ENCODE measurements around the gene VASH2. TPM values are rescaled to one million over a fixed set of nuclear protein-coding genes. Genes with fewer than 3 reads are reported as not detected.
"Not testable (repeated sequence)": the region's sequence is repeated elsewhere in the genome, so short reads cannot be mapped to it uniquely, and the experiment has no call there.

The VASH2 gene
- total RNA-seq, 1 donor from 2014 or later = 0.38 TPM

DNA sequence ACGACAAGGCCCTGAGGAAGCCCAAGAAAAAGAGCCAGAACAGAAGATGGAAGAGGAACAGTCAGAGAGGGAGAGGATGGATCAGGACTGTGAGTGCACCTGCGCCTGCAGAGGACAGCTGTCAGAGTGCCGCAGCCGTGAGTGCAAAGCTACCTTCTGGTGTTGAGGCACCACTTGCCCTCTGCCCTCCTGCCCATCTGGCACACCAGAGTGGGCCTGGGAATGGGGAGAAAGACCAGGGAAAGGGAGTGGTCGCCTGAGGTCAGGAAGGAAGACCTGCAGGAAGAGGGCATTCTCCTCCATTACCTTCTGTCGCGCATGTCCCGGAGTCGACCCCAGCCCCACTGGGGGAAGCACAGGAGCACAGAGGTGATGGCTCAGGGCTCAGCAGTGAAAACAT lies 26.2 kb downstream of the VASH2 start:
- DNase-seq (ENCODE audit: low spot score) = no peak
- intact Hi-C loops (cut with DNase I) = no loop called here

DNA sequence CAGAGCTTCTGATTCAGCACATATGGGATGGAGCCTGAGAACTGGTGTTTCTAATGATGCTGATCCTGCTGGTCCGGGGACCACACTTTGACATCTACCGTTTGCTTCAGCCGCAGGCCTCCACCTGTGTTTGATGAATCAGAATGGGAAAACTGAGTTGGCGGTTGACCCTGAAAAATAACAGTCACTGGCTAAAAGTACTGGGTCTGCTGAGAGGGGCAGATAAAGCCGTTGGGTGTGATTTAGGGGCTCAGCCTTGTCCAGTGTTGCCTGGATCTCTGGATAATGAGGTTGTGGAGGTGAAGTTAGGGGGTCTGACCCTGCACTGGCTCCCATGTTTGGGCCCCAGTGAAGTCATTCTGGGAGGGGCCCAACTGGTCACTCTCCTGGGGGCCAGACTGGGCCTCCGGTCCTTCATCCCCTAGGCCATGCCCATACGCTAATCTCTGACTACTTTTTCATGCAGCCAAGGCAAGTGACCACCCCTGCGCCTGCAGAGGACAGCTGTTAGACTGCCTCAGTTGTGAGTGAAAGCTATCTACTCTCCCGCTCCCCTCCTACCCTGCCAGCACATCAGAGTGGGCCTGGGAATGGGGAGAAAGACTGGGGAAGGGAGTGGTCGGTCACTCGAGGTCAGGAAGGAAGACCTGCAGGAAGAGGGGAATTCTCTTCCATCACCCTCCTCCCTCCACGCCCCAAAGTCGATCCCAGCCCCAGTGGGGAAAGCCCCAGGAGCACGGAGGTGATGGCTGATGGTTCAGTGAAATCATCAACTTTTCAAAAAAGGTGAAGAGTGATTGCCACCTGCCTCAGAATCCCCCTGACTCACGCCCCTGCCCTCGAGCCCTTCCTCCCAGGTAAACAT lies 27.7 kb downstream of the VASH2 start:
- intact Hi-C loops (cut with DNase I) = no loop called here
- DNase-seq (ENCODE audit: low spot score) = no peak

DNA sequence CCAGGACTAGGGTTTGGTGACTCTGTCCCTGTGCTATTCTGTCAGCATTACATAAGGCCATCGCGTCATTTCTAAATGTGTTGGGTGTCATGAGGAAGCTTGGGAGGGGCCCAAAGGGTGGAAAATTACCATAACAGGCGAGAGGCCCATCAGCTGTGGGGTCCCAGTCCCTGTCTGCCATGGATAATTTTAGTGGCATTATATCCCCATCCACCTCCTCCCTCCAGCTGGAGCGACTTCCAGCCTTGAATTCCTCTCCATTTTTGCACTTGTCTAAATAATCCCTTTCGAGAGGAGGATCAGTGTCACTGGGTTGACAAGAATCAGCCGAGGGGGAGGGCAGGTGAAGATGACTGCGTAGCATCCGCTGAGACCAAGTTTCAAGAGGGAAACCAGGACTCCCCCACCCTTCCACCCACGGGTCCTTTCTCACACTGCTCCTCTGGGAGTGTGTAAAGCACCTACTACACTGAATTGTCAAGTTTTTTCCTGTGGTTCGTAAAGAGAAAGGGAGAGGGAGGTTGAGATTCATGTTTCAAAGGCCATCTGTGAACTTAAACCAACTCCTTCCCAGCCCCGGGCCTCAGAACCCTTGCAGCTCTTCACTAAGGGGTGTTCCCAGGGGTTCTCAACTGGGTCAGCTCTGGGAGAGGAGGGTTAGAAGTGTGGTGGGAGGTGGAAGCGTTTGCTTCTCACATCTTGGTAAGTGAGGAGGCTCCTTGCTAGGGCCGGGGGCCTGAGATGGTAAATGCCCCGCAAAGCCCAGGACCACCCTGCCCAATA lies 29.2 kb downstream of the VASH2 start:
- DNase-seq (ENCODE audit: low spot score) = no peak
- intact Hi-C loops (cut with DNase I) = loop anchor here (10.0 kb wide), 1 partner anchor 315 kb away; no protein-coding TSS in a partner anchor

DNA sequence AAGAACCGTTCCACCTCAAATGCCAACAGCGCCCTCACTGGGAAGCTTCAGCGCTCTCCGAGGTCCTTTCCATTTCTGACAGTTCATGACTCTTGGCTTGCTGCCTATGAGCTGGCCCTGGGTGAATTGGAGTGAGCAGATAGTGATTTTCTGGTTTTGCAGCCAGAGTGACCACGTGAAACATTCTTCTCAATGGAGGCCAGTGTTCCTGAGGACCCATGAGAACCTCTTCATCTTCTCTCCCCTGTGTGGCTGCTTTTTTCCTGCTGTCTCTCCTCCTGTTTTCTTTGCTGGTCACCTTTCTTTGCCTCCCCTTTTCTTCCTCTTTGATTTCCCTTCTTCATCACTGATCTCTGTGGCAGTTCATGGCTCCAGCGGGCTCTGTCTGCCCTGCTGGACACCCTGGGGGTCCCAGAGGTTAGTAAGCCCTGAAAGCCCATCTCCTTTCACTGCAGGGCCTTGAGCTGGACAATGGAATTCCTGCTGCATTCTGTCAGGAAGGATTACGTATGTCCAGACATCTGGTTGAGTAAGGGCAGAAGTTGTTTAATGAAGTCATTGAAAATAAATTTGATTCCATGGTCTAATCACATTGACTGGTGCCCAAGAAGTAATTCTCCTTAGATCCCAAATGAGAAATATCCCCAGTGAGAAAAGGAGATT lies 29.9 kb downstream of the VASH2 start:
- DNase-seq (ENCODE audit: low spot score) = no peak
- intact Hi-C loops (cut with DNase I) = loop anchor here (10.0 kb wide), 1 partner anchor 315 kb away; no protein-coding TSS in a partner anchor

GRCh38 chr1:212981025-212981495 lies 30.7 kb downstream of the VASH2 start:
- intact Hi-C loops (cut with DNase I) = loop anchor here (10.0 kb wide), 1 partner anchor 316 kb away; no protein-coding TSS in a partner anchor
- DNase-seq (ENCODE audit: low spot score) = no peak

GRCh38 chr1:212981571-212982328 lies 31.4 kb downstream of the VASH2 start:
- no peak for DNase-seq (ENCODE audit: low spot score)

DNA sequence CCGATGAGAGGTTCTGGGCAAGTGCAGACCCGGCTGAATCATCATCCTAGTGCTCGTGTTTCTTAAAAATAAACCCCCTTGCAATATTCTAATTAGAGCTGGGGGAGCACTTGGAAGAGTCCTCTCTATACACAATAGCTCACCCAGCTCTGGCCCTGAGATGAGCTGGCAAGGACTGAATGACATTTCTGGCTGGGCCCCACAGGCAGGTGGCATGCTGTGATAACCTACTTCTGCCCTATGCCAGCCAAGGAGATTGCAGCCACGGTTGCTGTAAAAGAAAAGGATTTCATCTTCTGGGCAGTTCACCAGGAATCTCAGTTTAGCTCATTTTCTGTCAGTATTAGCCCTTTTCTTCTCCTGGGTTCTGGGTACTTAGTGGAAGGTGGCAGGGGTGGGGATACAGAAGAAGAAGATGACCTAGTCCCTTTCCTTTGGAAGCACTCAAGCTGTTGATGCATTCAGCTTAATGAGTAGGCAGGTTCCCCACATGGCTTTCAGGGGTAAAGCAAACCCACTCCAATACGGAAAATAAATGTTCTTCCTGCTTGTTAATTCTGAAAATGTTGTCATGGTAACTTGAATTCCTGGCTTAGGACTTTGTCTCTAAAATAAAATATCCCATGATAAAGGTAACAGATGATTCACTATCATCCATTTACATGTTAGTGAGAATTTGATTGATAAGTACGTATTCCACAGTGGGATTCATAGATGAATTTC lies 32.2 kb downstream of the VASH2 start:
- intact Hi-C loops (cut with DNase I) = loop anchor here (10.0 kb wide), 1 partner anchor 318 kb away; no protein-coding TSS in a partner anchor
- DNase-seq (ENCODE audit: low spot score) = no peak

More at GRCh38 chr1:212981571-212982328, 31.4 kb downstream of the VASH2 start:
- intact Hi-C loops (cut with DNase I) = loop anchor here (10.0 kb wide), 1 partner anchor 317 kb away; no protein-coding TSS in a partner anchor

DNA sequence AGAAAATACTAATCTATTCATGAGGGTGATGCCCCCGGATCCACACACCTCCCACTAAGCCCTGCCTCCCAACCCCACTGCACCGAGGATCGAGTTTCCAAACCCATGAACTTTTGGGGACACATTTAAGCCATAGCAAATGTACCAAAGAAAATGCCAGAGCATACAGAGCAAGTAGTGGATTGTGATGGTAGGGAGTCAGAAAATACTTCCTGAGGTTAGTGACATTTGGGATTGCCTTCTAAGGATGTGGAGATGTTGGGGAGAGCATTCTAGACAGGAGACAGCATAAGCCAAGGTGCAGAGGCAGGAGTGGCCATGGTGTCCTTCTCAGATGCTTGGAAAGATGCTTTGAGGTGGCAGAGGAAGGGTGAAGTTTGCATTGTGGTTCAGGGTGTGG lies 33.1 kb downstream of the VASH2 start:
- intact Hi-C loops (cut with DNase I) = loop anchor here (10.0 kb wide), 1 partner anchor 319 kb away; no protein-coding TSS in a partner anchor
- DNase-seq (ENCODE audit: low spot score) = no peak

- intact Hi-C loops (cut with DNase I) = loop anchor here (10.0 kb wide), 1 partner anchor 320 kb away; no protein-coding TSS in a partner anchor
- DNase-seq (ENCODE audit: low spot score) = no peak
Observed at GRCh38 chr1:212984522-212985291, 34.4 kb downstream of the VASH2 start.

DNA sequence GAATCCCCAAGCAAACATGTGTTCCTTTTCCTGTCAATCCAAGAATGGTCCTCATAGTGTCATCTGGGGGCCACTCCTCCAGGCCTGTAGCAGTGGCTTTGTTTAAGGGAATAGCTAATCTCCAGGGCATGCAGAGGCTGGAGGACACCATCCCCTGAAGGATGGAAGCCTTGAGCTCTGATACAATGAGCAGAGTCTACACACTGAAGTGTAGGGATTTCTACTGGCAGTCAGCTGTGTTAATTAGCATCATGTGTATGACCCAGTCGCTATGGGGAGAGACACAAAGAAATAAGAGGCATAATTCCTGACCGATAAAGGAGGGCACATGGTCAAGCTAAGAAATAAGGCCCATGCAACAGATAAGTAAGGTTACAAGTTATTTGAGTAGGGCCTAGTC lies 36.2 kb downstream of the VASH2 start:
- intact Hi-C loops (cut with DNase I) = loop anchor here (10.0 kb wide), 1 partner anchor 322 kb away; no protein-coding TSS in a partner anchor
- DNase-seq (ENCODE audit: low spot score) = no peak

- intact Hi-C loops (cut with DNase I) = loop anchor here (10.0 kb wide), 1 partner anchor 323 kb away; no protein-coding TSS in a partner anchor
- DNase-seq (ENCODE audit: low spot score) = no peak
Observed at GRCh38 chr1:212987702-212988322, 37.5 kb downstream of the VASH2 start.

DNA sequence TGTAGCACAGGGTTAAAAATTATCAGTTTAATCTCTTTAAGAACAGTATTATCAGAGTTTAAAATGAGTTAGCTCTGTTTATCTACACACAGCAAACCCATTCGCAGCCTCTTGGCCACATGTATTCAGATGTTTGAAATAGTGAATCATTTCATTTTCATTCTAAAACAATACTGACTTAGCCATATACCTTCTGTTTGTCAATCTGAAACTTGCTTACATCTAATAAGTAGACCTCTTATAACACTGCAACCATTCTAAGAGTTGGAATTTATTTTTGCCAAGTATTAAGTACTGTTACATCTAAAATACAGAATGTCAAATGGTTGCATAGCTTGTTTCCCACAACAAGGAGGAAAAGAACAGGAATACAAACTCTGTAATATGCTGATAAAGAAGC lies 39.9 kb downstream of the VASH2 start:
- DNase-seq (ENCODE audit: low spot score) = no peak
- intact Hi-C loops (cut with DNase I) = no loop called here

GRCh38 chr1:212993960-212994359 lies 43.6 kb downstream of the VASH2 start:
- intact Hi-C loops (cut with DNase I); DNase-seq (ENCODE audit: low spot score): not testable (repeated sequence)

GRCh38 chr1:212994926-212995325 lies 44.6 kb downstream of the VASH2 start:
- intact Hi-C loops (cut with DNase I) = loop anchor here (5.0 kb wide), 1 partner anchor 178 kb away; no protein-coding TSS in a partner anchor
- DNase-seq (ENCODE audit: low spot score) = no peak

GRCh38 chr1:213003256-213003655 lies 52.9 kb downstream of the VASH2 start:
- intact Hi-C loops (cut with DNase I) = no loop called here
- no peak for DNase-seq (ENCODE audit: low spot score)

GRCh38 chr1:213008564-213008963 lies 58.2 kb downstream of the VASH2 start:
- intact Hi-C loops (cut with DNase I) = no loop called here
- no peak for DNase-seq (ENCODE audit: low spot score)

DNA sequence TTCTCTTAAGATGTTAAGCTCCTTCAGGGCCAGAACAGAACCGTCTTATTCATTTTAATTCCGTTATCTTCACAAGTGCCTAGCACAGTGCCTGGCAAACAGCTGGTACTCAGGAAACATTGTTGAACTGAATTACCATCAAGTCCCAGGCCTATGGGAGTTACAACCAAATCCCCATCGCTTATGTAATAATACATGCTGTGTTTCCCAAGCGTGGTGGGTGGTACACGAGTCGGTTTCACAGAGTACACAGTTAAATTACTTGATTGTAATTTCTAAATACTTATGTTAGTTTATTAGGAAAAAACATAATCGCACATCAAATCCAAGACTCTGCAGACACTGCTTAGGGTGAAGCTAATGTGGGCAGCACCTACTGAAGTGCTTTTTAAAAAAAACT lies 64.3 kb downstream of the VASH2 start:
- intact Hi-C loops (cut with DNase I) = loop anchor here (2.0 kb wide), 1 partner anchor 36 kb away; the partner anchor contains the start of gene RPS6KC1
- no peak for DNase-seq (ENCODE audit: low spot score)
